IMR-90 (cell line): Measurements from ENCODE around the gene RNF217. TPM values are rescaled to one million over a fixed set of nuclear protein-coding genes. Genes with fewer than 3 reads are reported as not detected.

Experiments used
- ATAC-seq: fragments of 200-7000 bp; cut with Tn5 transposase; 2 replicates; pipeline ENCODE4 v1.9.1; 2020; ENCODE audit warnings: low read depth, mild to moderate bottlenecking, moderate library complexity
- BruUV-seq: library from RNA; stranded (reverse); fragments of 400-500 nt; replicated peaks from 2 replicates; lab custom pipeline; 2021; lab: Mats Ljungman, UMichigan
- CTCF ChIA-PET: fragments of 300-600 bp; formaldehyde crosslinking; extraction: SDS; loops from one replicate; lab custom pipeline; 2021; ENCODE audit warnings: antibody characterized with exemption; lab: Yijun Ruan, JAX
- POLR2A ChIA-PET: fragments of 300-600 bp; sonication (Branson Sonifier 250); formaldehyde crosslinking; loops from one replicate; lab custom pipeline; 2022; ENCODE audit warnings: antibody characterized with exemption; ENCODE audit not compliant: unreplicated experiment; lab: Charles Lee
- DNase-seq: peaks from one replicate; pipeline ENCODE4 v3.0.0; 2013
- H2AFZ ChIP-seq: replicated peaks from 2 replicates; pipeline ENCODE3; 2013; ENCODE audit warnings: low read length, mild to moderate bottlenecking; ENCODE audit not compliant: poor library complexity
- H2AK5ac ChIP-seq: 2 replicates; pipeline ENCODE4 v1.6.1; 2013; ENCODE audit warnings: low read depth, low read length, inconsistent platforms
- H2AK9ac ChIP-seq: replicated peaks from 2 replicates; pipeline ENCODE3; 2013; ENCODE audit warnings: mild to moderate bottlenecking, low read depth, low read length, moderate library complexity; ENCODE audit not compliant: poor library complexity
- H2BK120ac ChIP-seq: 2 replicates; pipeline ENCODE4 v1.6.1; 2013; ENCODE audit warnings: low read depth, low read length, inconsistent platforms
- H2BK15ac ChIP-seq: 3 replicates; pipeline ENCODE4 v1.6.1; 2013; ENCODE audit warnings: low read depth, low read length, inconsistent platforms
- H2BK20ac ChIP-seq: 2 replicates; pipeline ENCODE4 v1.6.1; 2013; ENCODE audit warnings: low read depth, mild to moderate bottlenecking, inconsistent platforms, low read length, moderate library complexity
- H2BK5ac ChIP-seq: 2 replicates; pipeline ENCODE4 v1.6.1; 2013; ENCODE audit warnings: mild to moderate bottlenecking, low read depth, low read length, inconsistent platforms; ENCODE audit not compliant: poor library complexity, severe bottlenecking
- H3K14ac ChIP-seq: replicated peaks from 2 replicates; pipeline ENCODE4 v1.6.1; 2013; ENCODE audit warnings: low read depth, low read length, inconsistent platforms
- H3K18ac ChIP-seq: 2 replicates; pipeline ENCODE4 v1.6.1; 2013; ENCODE audit warnings: low read depth, low read length, control low read depth
- H3K23ac ChIP-seq: 2 replicates; pipeline ENCODE4 v1.6.1; 2013; ENCODE audit warnings: low read depth, low read length, inconsistent platforms
- H3K27ac ChIP-seq: 2 replicates; pipeline ENCODE4 v1.5.1; 2013; ENCODE audit warnings: mild to moderate bottlenecking, control low read depth, low read length; ENCODE audit not compliant: insufficient read depth
- H3K27me3 ChIP-seq: 2 replicates; pipeline ENCODE4 v1.6.1; 2013; ENCODE audit warnings: low read length; ENCODE audit not compliant: control insufficient read depth, insufficient read depth
- H3K36me3 ChIP-seq: 2 replicates; pipeline ENCODE4 v1.6.1; 2013; ENCODE audit warnings: low read length, mixed read lengths; ENCODE audit not compliant: control insufficient read depth, insufficient read depth
- H3K4ac ChIP-seq: 2 replicates; pipeline ENCODE4 v1.6.1; 2013; ENCODE audit warnings: low read depth, low read length, inconsistent platforms
- H3K4me1 ChIP-seq: 2 replicates; pipeline ENCODE4 v1.6.1; 2013; ENCODE audit warnings: low read length, mixed read lengths; ENCODE audit not compliant: control insufficient read depth, insufficient read depth
- H3K4me2 ChIP-seq: 2 replicates; pipeline ENCODE4 v1.6.1; 2013; ENCODE audit warnings: low read depth, mild to moderate bottlenecking, control low read depth, low read length, moderate library complexity
- H3K4me3 ChIP-seq: 2 replicates; pipeline ENCODE4 v1.5.1; 2013; ENCODE audit warnings: low read depth, mild to moderate bottlenecking, control low read depth, low read length, moderate library complexity; ENCODE audit not compliant: insufficient read depth
- H3K56ac ChIP-seq: 2 replicates; pipeline ENCODE4 v1.6.1; 2013; ENCODE audit warnings: low read length, inconsistent platforms; ENCODE audit not compliant: insufficient read depth; ENCODE audit errors: extremely low read depth
- H3K79me1 ChIP-seq, 2 experiments: 2 replicates each; pipeline ENCODE4 v1.6.1; 2013; ENCODE audit warnings: low read length in 2 of 2, inconsistent platforms in 1 of 2, low read depth in 1 of 2
- H3K9ac ChIP-seq: 2 replicates; pipeline ENCODE4 v1.6.1; 2013; ENCODE audit warnings: low read depth, low read length, control low read depth
- H3K9me1 ChIP-seq: 2 replicates; pipeline ENCODE4 v1.6.1; 2013; ENCODE audit warnings: low read length, inconsistent platforms; ENCODE audit not compliant: insufficient read depth
- H3K9me3 ChIP-seq: 2 replicates; pipeline ENCODE4 v1.6.1; 2013; ENCODE audit warnings: low read length; ENCODE audit not compliant: control insufficient read depth, insufficient read depth
- H4K20me1 ChIP-seq: 2 replicates; pipeline ENCODE4 v1.6.1; 2013; ENCODE audit warnings: low read length, inconsistent platforms; ENCODE audit not compliant: insufficient read depth
- H4K5ac ChIP-seq: 2 replicates; pipeline ENCODE4 v1.6.1; 2013; ENCODE audit warnings: mild to moderate bottlenecking, low read depth, low read length, control low read depth
- H4K8ac ChIP-seq, 2 experiments: 2 replicates each; pipeline ENCODE4 v1.6.1; 2013; ENCODE audit warnings: low read depth in 2 of 2, low read length in 2 of 2, control low read depth in 1 of 2, inconsistent platforms in 1 of 2
- H4K91ac ChIP-seq: 2 replicates; pipeline ENCODE4 v1.6.1; 2013; ENCODE audit warnings: low read depth, low read length, inconsistent platforms; ENCODE audit not compliant: insufficient read depth
- CTCF ChIP-seq: conservative IDR thresholded peaks from 2 replicates; pipeline ENCODE4 v1.5.1; 2012; ENCODE audit warnings: mild to moderate bottlenecking, low read depth, low read length, improper control_type of control experiment
- ELK1 ChIP-seq: fragments of 150-350 bp; IDR thresholded peaks from 2 replicates; pipeline ENCODE4 v1.6.1; 2016; ENCODE audit warnings: low read depth, mild to moderate bottlenecking, low read length, moderate library complexity, borderline replicate concordance
- FOS ChIP-seq: fragments of 150-350 bp; IDR thresholded peaks from 2 replicates; pipeline ENCODE4 v1.6.1; 2016; ENCODE audit warnings: low read depth, low read length
- WGBS, 2 experiments: methylation state at CpG; one replicate each; pipeline versions ENCODE4 v1.1.5 to v1.1.7; 2013; ENCODE audit warnings: missing lambda C conversion rate in 2 of 2; ENCODE audit not compliant: insufficient read length in 1 of 2; ENCODE audit errors: extremely low coverage in 2 of 2; 5-methylcytosine and 5-hydroxymethylcytosine counted together
- dilution Hi-C: fragments of 300-500 bp; cut with HindIII; formaldehyde crosslinking; loops from one replicate; pipeline ENCODE4 v1.14.3; 2018; ENCODE audit warnings: low sequenced_read_pairs; ENCODE audit not compliant: unreplicated experiment
- in situ Hi-C: fragments of 300-500 bp; cut with MboI; formaldehyde crosslinking; loops from 3 replicates; pipeline ENCODE4 v1.14.3; 2019; ENCODE audit warnings: low sequenced_read_pairs, inconsistent platforms, mixed read lengths
- intact Hi-C: fragments of 100-400 bp; cut with micrococcal nuclease; formaldehyde crosslinking; loops from 2 replicates; pipeline ENCODE4 v1.10.0; 2022
- polyA plus RNA-seq, 3 experiments: library from polyadenylated mRNA; depleted of rRNA; stranded (reverse); fragments of >200 nt; gene quantifications; 2 replicates each; pipeline ENCODE4 v1.2.3, GENCODE V29; 2012; ENCODE audit warnings: low replicate concordance in 1 of 3
- total RNA-seq: library from RNA; depleted of rRNA; stranded (reverse); fragments of >200 nt; gene quantifications from 2 replicates; pipeline ENCODE4 v1.2.3, GENCODE V29; 2012

Gene RNF217
- total and polyA plus RNA-seq, 2 of the 4 experiments (the other 2 are of a cell fraction), result 11.7 to 20.4 TPM

GRCh38 chr6:125020385-125020784, 58.1 kb downstream of the RNF217 start:
- Histone ChIP-seq H4K8ac (no peak overlapping the region), H3K4me3 (no peak overlapping the region), H3K27me3 (no peaks in the 10 kb centered on the region), H3K14ac (no peak overlapping the region), H2AK9ac (no peak overlapping the region), H3K4me1 (peaks cover 4% of the 10 kb centered on the region), H3K56ac (no peak overlapping the region), H3K36me3 (0 out of 2 replicates have a peak, but pooled peaks cover 2% of the 10 kb centered on the region), H3K4me2 (no peak overlapping the region), H2AFZ (no peak overlapping the region), H2BK15ac (no peak overlapping the region), H3K79me1 (peaks cover 23 to 50% of the 10 kb centered on the region in 2 experiments), H3K9ac (no peak overlapping the region), H3K27ac (no peak overlapping the region), H4K91ac (no peak overlapping the region), H2BK5ac (no peak overlapping the region), H4K20me1 (peaks cover 2% of the 10 kb centered on the region; the same call in 1 of the 2 replicates), H3K9me1 (no peaks in the 10 kb centered on the region), H3K23ac (no peak overlapping the region), H2BK120ac (no peak overlapping the region), H4K5ac (no peak overlapping the region), H3K18ac (no peak overlapping the region), H3K9me3 (no peaks in the 10 kb centered on the region), H2BK20ac (no peak overlapping the region), H2AK5ac (no peak overlapping the region), H3K4ac (no peak overlapping the region)
- DNase-seq, result peak; percentile 42
- BruUV-seq, result no TSS peak
- ATAC-seq, result no peak
- intact Hi-C loops (no loop called here), dilution Hi-C loops (no loop called here), in situ Hi-C loops (no loop called here)
- POLR2A ChIA-PET, result no interaction called here
- CTCF ChIA-PET, result no interaction called here
- no CpG with 5 or more reads among the region's 4 CpGs for WGBS, 2 experiments
- TF ChIP-seq FOS (no peak), CTCF (no peak), ELK1 (no peak)
